ENCODE results near the gene CAMK2D. TPM values are rescaled to one million over a fixed set of nuclear protein-coding genes. Genes with fewer than 3 reads are reported as not detected.

CAMK2D gene
- total and polyA plus RNA-seq, 8 donors = 4.0 to 23.1 (median 9.8) TPM

DNA sequence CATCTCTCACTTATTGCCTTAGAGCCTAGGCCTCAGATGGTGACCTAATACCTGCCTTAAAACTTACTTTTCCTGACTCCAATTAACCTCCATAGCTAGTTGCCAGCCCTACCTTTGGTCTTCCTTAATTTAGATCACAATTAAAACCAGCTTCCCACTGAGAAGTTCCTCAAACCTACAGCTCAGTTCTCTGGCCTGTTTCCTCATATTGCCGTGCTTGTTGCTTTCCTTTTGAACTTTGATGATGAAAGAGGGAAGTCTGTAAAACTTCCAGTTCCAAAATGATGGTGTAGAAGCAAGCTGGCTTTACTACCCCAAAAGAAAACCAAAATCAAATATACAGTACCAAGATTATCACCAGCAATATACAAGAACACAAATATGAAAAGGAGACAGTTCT lies 28.9 kb upstream of the CAMK2D start:
- Histone ChIP-seq H3K27ac (no peak overlapping the region), H3K4me3 (no peak overlapping the region), H3K9me3 (no peaks in the 10 kb centered on the region), H3K4me1 (no peaks in the 10 kb centered on the region), H3K27me3 (no peaks in the 10 kb centered on the region), H3K36me3 (no peaks in the 10 kb centered on the region)
- TF ChIP-seq, protein P1, sequence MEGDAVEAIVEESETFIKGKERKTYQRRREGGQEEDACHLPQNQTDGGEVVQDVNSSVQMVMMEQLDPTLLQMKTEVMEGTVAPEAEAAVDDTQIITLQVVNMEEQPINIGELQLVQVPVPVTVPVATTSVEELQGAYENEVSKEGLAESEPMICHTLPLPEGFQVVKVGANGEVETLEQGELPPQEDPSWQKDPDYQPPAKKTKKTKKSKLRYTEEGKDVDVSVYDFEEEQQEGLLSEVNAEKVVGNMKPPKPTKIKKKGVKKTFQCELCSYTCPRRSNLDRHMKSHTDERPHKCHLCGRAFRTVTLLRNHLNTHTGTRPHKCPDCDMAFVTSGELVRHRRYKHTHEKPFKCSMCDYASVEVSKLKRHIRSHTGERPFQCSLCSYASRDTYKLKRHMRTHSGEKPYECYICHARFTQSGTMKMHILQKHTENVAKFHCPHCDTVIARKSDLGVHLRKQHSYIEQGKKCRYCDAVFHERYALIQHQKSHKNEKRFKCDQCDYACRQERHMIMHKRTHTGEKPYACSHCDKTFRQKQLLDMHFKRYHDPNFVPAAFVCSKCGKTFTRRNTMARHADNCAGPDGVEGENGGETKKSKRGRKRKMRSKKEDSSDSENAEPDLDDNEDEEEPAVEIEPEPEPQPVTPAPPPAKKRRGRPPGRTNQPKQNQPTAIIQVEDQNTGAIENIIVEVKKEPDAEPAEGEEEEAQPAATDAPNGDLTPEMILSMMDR (IDR thresholded peaks at IDR 0.05) = no peak
- 68 to 88% methylated on average over 1 of the region's 1 CpG for WGBS, 2 donors
- DNase-seq (no peak), ATAC-seq (peak in 2 of 4 donors; percentile 22 to 33), FAIRE-seq (no peak)
- intact Hi-C loops (cut with DNase I) = no loop called here

DNA sequence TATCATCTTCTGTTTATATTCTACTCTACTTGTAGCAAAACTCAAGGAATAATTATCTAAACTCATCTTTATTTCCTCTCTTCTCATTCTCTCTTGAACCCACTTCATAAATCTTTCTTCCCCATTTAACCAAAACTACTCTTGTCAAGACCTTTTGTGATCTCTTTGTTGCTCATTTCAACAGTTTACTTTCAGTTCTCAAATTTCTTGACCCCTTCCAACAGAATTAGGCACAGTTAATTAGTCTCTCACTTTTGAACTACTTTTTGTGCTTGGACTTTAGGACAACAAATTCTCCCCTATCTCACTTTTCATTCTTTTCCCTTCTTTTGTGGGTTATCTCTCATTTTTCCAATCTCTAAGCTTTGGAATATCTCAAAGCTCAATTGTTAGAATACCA lies 27.4 kb upstream of the CAMK2D start:
- Histone ChIP-seq H3K36me3 (no peaks in the 10 kb centered on the region), H3K9me3 (no peaks in the 10 kb centered on the region), H3K27ac (no peak overlapping the region), H3K4me3 (no peak overlapping the region), H3K4me1 (no peaks in the 10 kb centered on the region), H3K27me3 (no peaks in the 10 kb centered on the region)
- TF ChIP-seq, protein P1 (IDR thresholded peaks at IDR 0.05) = no peak
- ATAC-seq = no peak
- no peak for FAIRE-seq
- intact Hi-C loops (cut with DNase I) = no loop called here
- no peak for DNase-seq

GRCh38 chr4:113785781-113786180 lies 24.2 kb upstream of the CAMK2D start:
- ATAC-seq (no peak), FAIRE-seq (no peak), DNase-seq (no peak)
- H3K36me3 ChIP-seq = no peaks in the 10 kb centered on the region
- 68 to 93% methylated on average over 2 of the region's 2 CpGs for WGBS, 2 donors
- H3K27me3 ChIP-seq = no peaks in the 10 kb centered on the region
- no peaks in the 10 kb centered on the region for H3K9me3 ChIP-seq
- no peak overlapping the region for H3K4me3 ChIP-seq
- H3K27ac ChIP-seq = no peak overlapping the region
- no peaks in the 10 kb centered on the region for H3K4me1 ChIP-seq
- intact Hi-C loops (cut with DNase I) = no loop called here
- TF ChIP-seq, protein P1 (IDR thresholded peaks at IDR 0.05) = no peak

DNA sequence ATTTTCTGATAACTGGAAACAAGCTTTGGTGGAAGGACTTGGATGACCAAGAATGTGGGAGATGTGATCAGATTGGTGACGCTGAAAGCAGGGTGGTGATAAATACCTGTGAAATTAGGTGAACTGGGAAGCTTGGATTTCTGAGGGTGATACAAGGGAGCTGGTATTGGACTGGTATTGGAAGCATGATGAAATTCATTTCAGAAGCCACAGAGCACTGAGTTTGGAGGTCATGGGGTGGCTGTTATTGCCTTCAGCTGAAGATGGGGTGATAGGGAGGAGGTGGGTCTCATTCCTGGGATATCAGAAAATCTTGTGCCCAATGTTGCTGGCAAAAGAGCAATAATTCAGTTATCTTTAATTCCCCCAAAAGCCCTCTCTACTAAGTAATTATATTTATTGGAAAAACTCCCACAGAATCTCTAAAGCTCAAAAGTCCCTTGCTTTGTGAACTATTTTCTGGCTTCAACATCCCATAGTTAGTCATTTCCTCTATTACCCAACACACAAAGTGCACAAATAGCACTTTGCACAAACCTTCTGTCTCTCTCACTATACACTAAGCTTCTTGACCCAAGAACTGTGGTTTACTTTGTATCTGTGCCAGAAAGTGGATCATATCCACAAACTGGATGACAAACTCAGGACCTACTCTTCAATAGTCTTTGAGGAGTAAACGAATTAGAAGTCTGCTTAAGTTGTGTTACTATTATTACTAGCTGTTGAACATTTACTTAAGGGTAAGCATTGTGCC lies 23.1 kb upstream of the CAMK2D start:
- ATAC-seq (peak in 3 of 4 donors; percentile 36 to 78 (median 77)), FAIRE-seq (no peak), DNase-seq (no peak)
- WGBS, 2 donors = 61 to 64% methylated on average over 2 of the region's 2 CpGs
- intact Hi-C loops (cut with DNase I) = no loop called here
- Histone ChIP-seq H3K9me3 (no peaks in the 10 kb centered on the region), H3K36me3 (no peaks in the 10 kb centered on the region), H3K27ac (no peak overlapping the region), H3K27me3 (no peaks in the 10 kb centered on the region), H3K4me1 (no peaks in the 10 kb centered on the region), H3K4me3 (no peak overlapping the region)
- TF ChIP-seq, protein P1 (IDR thresholded peaks at IDR 0.05) = no peak

- DNase-seq = no peak
- no peak for FAIRE-seq
- H3K4me1 ChIP-seq = no peaks in the 10 kb centered on the region
- no peaks in the 10 kb centered on the region for H3K36me3 ChIP-seq
- 81 to 92% methylated on average over 6 of the region's 6 CpGs for WGBS, 2 donors
- ATAC-seq = no peak
- no peaks in the 10 kb centered on the region for H3K9me3 ChIP-seq
- no peak overlapping the region for H3K4me3 ChIP-seq
- no peaks in the 10 kb centered on the region for H3K27me3 ChIP-seq
- H3K27ac ChIP-seq = no peak overlapping the region
- TF ChIP-seq, protein P1 (IDR thresholded peaks at IDR 0.05) = no peak
- intact Hi-C loops (cut with DNase I) = no loop called here
Measured at GRCh38 chr4:113783701-113784100, 22.2 kb upstream of the CAMK2D start.
